HG02763 (cell line): ENCODE data around the gene PKD1L1.
"Not testable (repeated sequence)": the region's sequence is repeated elsewhere in the genome, so short reads cannot be mapped to it uniquely, and the experiment has no call there.

Experiments
- ATAC-seq: cut with Tn5 transposase; IDR thresholded peaks from one replicate; pipeline ENCODE4 v1.9.1; 2021; ENCODE audit warnings: mild to moderate bottlenecking, moderate library complexity; ENCODE audit not compliant: unreplicated experiment

The PKD1L1 gene

GRCh38 chr7:47948141-47948790 lies at the start of gene PKD1L1:
Gene PKD1L1 (minus strand): TSS chr7:47948466. CDS start chr7:47948440, 26 bp downstream.
- ATAC-seq: no peak

- ATAC-seq: no peak
These were observed 44.2 kb upstream of the PKD1L1 start for GRCh38 chr7:47992446-47992845.

- ATAC-seq: peak; percentile 99
These were observed 43.6 kb upstream of the PKD1L1 start for GRCh38 chr7:47991741-47992311.

- no peak for ATAC-seq
These were observed 43.0 kb upstream of the PKD1L1 start for GRCh38 chr7:47991270-47991669.

- ATAC-seq: no peak
These were observed 42.3 kb upstream of the PKD1L1 start for GRCh38 chr7:47990592-47990991.

GRCh38 chr7:47989607-47990400 lies 41.5 kb upstream of the PKD1L1 start:
- ATAC-seq: not testable (repeated sequence)

GRCh38 chr7:47988496-47989386 lies 40.5 kb upstream of the PKD1L1 start:
- ATAC-seq: no peak

- no peak for ATAC-seq
These were observed 34.3 kb upstream of the PKD1L1 start for GRCh38 chr7:47982610-47983009.

GRCh38 chr7:47980648-47981047 lies 32.4 kb upstream of the PKD1L1 start:
- not testable (repeated sequence) for ATAC-seq

GRCh38 chr7:47979832-47980181 lies 31.5 kb upstream of the PKD1L1 start:
- no peak for ATAC-seq

- peak; percentile 99 for ATAC-seq
These were observed 31.0 kb upstream of the PKD1L1 start, which contains the start of gene HUS1 for GRCh38 chr7:47979145-47979831. Gene HUS1 (minus strand): TSS chr7:47979615. CDS start chr7:47979519, 96 bp downstream.

GRCh38 chr7:47978790-47979144 lies 30.5 kb upstream of the PKD1L1 start:
- no peak for ATAC-seq

GRCh38 chr7:47973739-47974138 lies 25.5 kb upstream of the PKD1L1 start:
- no peak for ATAC-seq

- ATAC-seq: no peak
These were observed 22.5 kb upstream of the PKD1L1 start for GRCh38 chr7:47970761-47971160.

GRCh38 chr7:47968847-47969774 lies 20.8 kb upstream of the PKD1L1 start:
- ATAC-seq: peak; percentile 72

- no peak for ATAC-seq
These were observed 19.4 kb upstream of the PKD1L1 start for GRCh38 chr7:47967708-47968107.

- no peak for ATAC-seq
These were observed 18.9 kb upstream of the PKD1L1 start for GRCh38 chr7:47967123-47967522.

GRCh38 chr7:47965456-47965855 lies 17.2 kb upstream of the PKD1L1 start:
- no peak for ATAC-seq

GRCh38 chr7:47962262-47962661 lies 14.0 kb upstream of the PKD1L1 start:
- no peak for ATAC-seq
